CD14-positive monocyte (primary cell): ENCODE results near the gene MRPS27. TPM values are rescaled to one million over a fixed set of nuclear protein-coding genes. Genes with fewer than 3 reads are reported as not detected.

Experiments used
- DNase-seq, 3 donors: peaks; one replicate each; pipeline ENCODE4 v3.0.0-alpha.2; 2011 to 2022
- H2AFZ ChIP-seq: 2 replicates; pipeline ENCODE4 v1.6.0; 2012; ENCODE audit warnings: mild to moderate bottlenecking, low read depth, low read length, inconsistent platforms; ENCODE audit not compliant: insufficient read depth, poor library complexity, severe bottlenecking
- H3K27ac ChIP-seq, 2 donors: 1 replicate in 1 of 2; 2 replicates in 1 of 2; pipeline ENCODE4 v1.5.1; 2012 to 2013; ENCODE audit warnings: low read length in 2 of 2, control low read depth in 1 of 2, inconsistent platforms in 1 of 2, low read depth in 1 of 2, mild to moderate bottlenecking in 1 of 2
- H3K27me3 ChIP-seq, 2 donors: one replicate each; pipeline versions ENCODE4 v1.6.0 to v1.6.1; 2011 to 2013; ENCODE audit warnings: low read length in 2 of 2; ENCODE audit not compliant: control insufficient read depth in 2 of 2, insufficient read depth in 2 of 2
- H3K36me3 ChIP-seq, 2 donors: replicated peaks in 1 of 2; 1 replicate in 1 of 2; 2 replicates in 1 of 2; pipeline versions ENCODE4 v1.5.1 to v1.6.1; 2012 to 2013; ENCODE audit warnings: low read length in 2 of 2, control low read depth in 1 of 2, inconsistent platforms in 1 of 2, mild to moderate bottlenecking in 1 of 2; ENCODE audit not compliant: insufficient read depth in 2 of 2, control insufficient read depth in 1 of 2
- H3K4me1 ChIP-seq, 2 donors: 1 replicate in 1 of 2; 2 replicates in 1 of 2; pipeline versions ENCODE4 v1.5.1 to v1.6.1; 2012 to 2013; ENCODE audit warnings: low read length in 2 of 2, control low read depth in 1 of 2, inconsistent platforms in 1 of 2, mild to moderate bottlenecking in 1 of 2, moderate library complexity in 1 of 2; ENCODE audit not compliant: insufficient read depth in 2 of 2, control insufficient read depth in 1 of 2
- H3K4me2 ChIP-seq: replicated peaks from 2 replicates; pipeline ENCODE3; 2012; ENCODE audit warnings: low read length, moderate library complexity, mild to moderate bottlenecking; ENCODE audit not compliant: poor library complexity, severe bottlenecking; ENCODE audit errors: extremely low read depth
- H3K4me3 ChIP-seq, 3 experiments: fragments of 200-600 bp in 1 of 3; sonication (generic) in 1 of 3; replicated peaks in 1 of 3; 1 replicate in 2 of 3; 2 replicates in 1 of 3; pipeline ENCODE4 v1.5.1; 2011 to 2013; ENCODE audit warnings: low read length in 3 of 3, mild to moderate bottlenecking in 3 of 3, control low read depth in 2 of 3, low read depth in 2 of 3, inconsistent platforms in 1 of 3, moderate library complexity in 1 of 3
- H3K79me2 ChIP-seq: 2 replicates; pipeline ENCODE4 v1.6.0; 2012; ENCODE audit warnings: mild to moderate bottlenecking, control low read depth, inconsistent platforms, low read length, moderate library complexity; ENCODE audit not compliant: insufficient read depth
- H3K9ac ChIP-seq: 2 replicates; pipeline ENCODE4 v1.6.0; 2017; ENCODE audit warnings: low read length, mild to moderate bottlenecking; ENCODE audit not compliant: insufficient read depth, poor library complexity, severe bottlenecking
- H3K9me3 ChIP-seq, 2 donors: replicated peaks in 1 of 2; 1 replicate in 1 of 2; 2 replicates in 1 of 2; pipeline versions ENCODE4 v1.5.1 to v1.6.1; 2012 to 2013; ENCODE audit warnings: low read length in 2 of 2, control low read depth in 1 of 2; ENCODE audit not compliant: control insufficient read depth in 1 of 2, insufficient read depth in 1 of 2
- H4K20me1 ChIP-seq: 2 replicates; pipeline ENCODE4 v1.6.0; 2012; ENCODE audit warnings: mild to moderate bottlenecking, low read length, control low read depth, moderate library complexity; ENCODE audit not compliant: insufficient read depth
- H3K27ac Mint-ChIP-seq, 7 donors: one replicate each; pipeline ENCODE4 v1.8.0; 2020; ENCODE audit warnings: mild to moderate bottlenecking in 7 of 7, mixed read lengths in 7 of 7, moderate library complexity in 6 of 7, inconsistent platforms in 2 of 7
- H3K27me3 Mint-ChIP-seq, 3 donors: one replicate each; pipeline ENCODE4 v1.8.0; 2021 to 2022; ENCODE audit warnings: low read depth in 3 of 3, mild to moderate bottlenecking in 3 of 3, mixed read lengths in 3 of 3, moderate library complexity in 3 of 3, inconsistent platforms in 1 of 3
- H3K36me3 Mint-ChIP-seq, 2 donors: one replicate each; pipeline ENCODE4 v1.8.0; 2020; ENCODE audit warnings: mixed read lengths in 2 of 2, inconsistent platforms in 1 of 2, mild to moderate bottlenecking in 1 of 2
- H3K4me1 Mint-ChIP-seq: one replicate; pipeline ENCODE4 v1.8.0; 2020; ENCODE audit warnings: mild to moderate bottlenecking, mixed read lengths
- H3K4me3 Mint-ChIP-seq, 2 donors: one replicate each; pipeline ENCODE4 v1.8.0; 2020; ENCODE audit warnings: mild to moderate bottlenecking in 2 of 2, mixed read lengths in 2 of 2, moderate library complexity in 1 of 2
- H3K9me3 Mint-ChIP-seq, 7 donors: one replicate each; pipeline ENCODE4 v1.8.0; 2020 to 2022; ENCODE audit warnings: mixed read lengths in 7 of 7, mild to moderate bottlenecking in 6 of 7, moderate library complexity in 6 of 7, inconsistent platforms in 2 of 7
- CTCF ChIP-seq: fragments of 200-600 bp; IDR thresholded peaks from one replicate; pipeline ENCODE4 v1.8.0; 2022; ENCODE audit warnings: antibody characterized with exemption, mild to moderate bottlenecking
- WGBS: methylation state at CpG from one replicate; pipeline ENCODE4 v1.1.5; 2013; ENCODE audit warnings: missing lambda C conversion rate; ENCODE audit not compliant: insufficient coverage; 5-methylcytosine and 5-hydroxymethylcytosine counted together
- intact Hi-C, 2 donors: fragments of 100-400 bp; cut with micrococcal nuclease; formaldehyde crosslinking; loops; one replicate each; pipeline versions ENCODE4 v1.15.0 to v1.15.1; 2023
- polyA plus RNA-seq, 3 donors: library from polyadenylated mRNA; depleted of rRNA in 1 of 3; unstranded in 2 of 3; stranded (reverse) in 1 of 3; fragments of 300-500 nt in 2 of 3; fragments of >200 nt in 1 of 3; fragmentation: Illumina TruSeq in 2 of 3; gene quantifications; 1 replicate in 2 of 3; 2 replicates in 1 of 3; pipeline ENCODE4 v1.2.3, GENCODE V29; 2012 to 2021

Gene MRPS27
- polyA plus RNA-seq, 3 donors, result 13.3 to 19.2 (median 15.3) TPM

DNA sequence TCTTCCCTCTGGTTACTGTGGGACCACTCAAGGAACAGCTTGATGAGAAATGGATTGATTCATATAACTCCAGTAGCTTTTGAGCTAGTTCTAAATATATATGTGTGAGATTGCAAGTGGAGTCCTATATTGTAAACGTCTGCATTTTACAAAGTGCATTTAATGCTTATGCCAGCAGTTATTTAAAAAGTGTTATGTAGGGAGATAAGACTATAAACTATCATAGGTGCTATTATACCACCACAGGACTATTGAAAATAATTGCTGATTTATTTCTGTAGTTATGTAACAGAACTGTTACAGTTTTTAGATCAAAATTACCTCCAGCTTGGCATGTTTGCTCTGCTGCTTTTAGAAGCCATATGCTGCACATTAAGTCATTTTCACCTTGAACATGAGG, 36.3 kb upstream of the MRPS27 start:
- H3K27me3 ChIP-seq, result no peaks in the 10 kb centered on the region
- peaks cover 18 to 20% of the 10 kb centered on the region in 2 donors for H3K4me1 ChIP-seq
- peaks cover 22% of the 10 kb centered on the region for H3K4me1 Mint-ChIP-seq
- peaks cover 0 to 1% (median 1%) of the 10 kb centered on the region in 3 donors for H3K27me3 Mint-ChIP-seq
- no CpG with 5 or more reads among the region's 1 CpG for WGBS
- intact Hi-C loops, result no loop called here
- H3K4me2 ChIP-seq, result no peak overlapping the region
- peaks cover 0 to 2% of the 10 kb centered on the region in 2 donors for H3K9me3 ChIP-seq
- H3K27ac Mint-ChIP-seq, result no peak overlapping the region
- no peak for DNase-seq
- no peak for TF ChIP-seq CTCF
- no peak overlapping the region for H3K9ac ChIP-seq
- H3K36me3 ChIP-seq, result peaks cover 2 to 28% of the 10 kb centered on the region in 2 donors
- no peak overlapping the region for H3K27ac ChIP-seq
- H3K79me2 ChIP-seq, result no peaks in the 10 kb centered on the region
- H2AFZ ChIP-seq, result no peak overlapping the region
- no peak overlapping the region for H3K4me3 Mint-ChIP-seq
- H4K20me1 ChIP-seq, result no peaks in the 10 kb centered on the region
- peaks cover 1 to 5% (median 3%) of the 10 kb centered on the region in 7 donors for H3K9me3 Mint-ChIP-seq
- no peak overlapping the region for H3K4me3 ChIP-seq
- H3K36me3 Mint-ChIP-seq, result peaks cover 25 to 33% of the 10 kb centered on the region in 2 donors

DNA sequence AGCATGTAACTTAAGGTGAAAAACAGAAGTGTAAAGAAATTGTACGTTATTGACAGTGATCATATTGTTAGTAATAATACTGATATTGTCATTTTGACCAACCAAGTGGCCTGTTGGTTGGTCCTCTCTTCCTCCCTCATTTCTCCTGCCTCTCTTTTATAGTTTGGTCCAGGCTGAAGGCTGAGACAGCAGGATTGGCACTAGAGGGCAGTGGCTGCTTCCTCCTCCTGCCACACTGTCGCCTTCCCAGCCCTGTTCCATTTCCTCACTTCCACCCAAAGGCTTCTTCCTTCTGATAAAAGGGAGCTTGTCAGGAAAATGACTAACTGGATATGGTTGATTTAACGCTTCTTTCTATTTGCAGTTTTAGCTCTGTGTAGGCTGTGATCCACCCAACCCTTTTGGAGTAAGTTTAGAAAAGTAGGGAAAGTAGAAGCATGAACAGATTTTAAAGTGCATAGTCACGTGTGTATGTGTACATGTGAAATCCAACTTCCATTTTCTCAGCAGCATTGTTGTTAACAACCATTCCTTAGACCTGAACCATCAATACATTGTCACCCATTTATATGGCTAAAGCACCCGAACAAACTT, 35.8 kb upstream of the MRPS27 start:
- peaks cover 0 to 9% (median 5%) of the 10 kb centered on the region in 7 donors for H3K9me3 Mint-ChIP-seq
- H3K27me3 ChIP-seq, result no peaks in the 10 kb centered on the region
- H3K4me1 ChIP-seq, result peaks cover 19 to 25% of the 10 kb centered on the region in 2 donors
- H3K4me3 Mint-ChIP-seq, result no peak overlapping the region
- H3K9me3 ChIP-seq, result peaks cover 0 to 2% of the 10 kb centered on the region in 2 donors
- no peaks in the 10 kb centered on the region for H4K20me1 ChIP-seq
- no CpG with 5 or more reads among the region's 5 CpGs for WGBS
- TF ChIP-seq CTCF, result no peak
- peaks cover 0 to 2% (median 1%) of the 10 kb centered on the region in 3 donors for H3K27me3 Mint-ChIP-seq
- H3K9ac ChIP-seq, result no peak overlapping the region
- peak in 1 of 3 donors; percentile 18 for DNase-seq
- intact Hi-C loops, result no loop called here
- no peak overlapping the region for H3K27ac ChIP-seq
- peaks cover 2 to 22% of the 10 kb centered on the region in 2 donors for H3K36me3 ChIP-seq
- peak overlapping the region in 1 of 7 donors; percentile 33 for H3K27ac Mint-ChIP-seq
- no peak overlapping the region for H3K4me2 ChIP-seq
- H3K4me1 Mint-ChIP-seq, result peaks cover 26% of the 10 kb centered on the region
- H2AFZ ChIP-seq, result no peak overlapping the region
- peaks cover 24 to 27% of the 10 kb centered on the region in 2 donors for H3K36me3 Mint-ChIP-seq
- no peaks in the 10 kb centered on the region for H3K79me2 ChIP-seq
- H3K4me3 ChIP-seq, result no peak overlapping the region
